Measurements from ENCODE around the gene FUBP3.

Gene FUBP3

DNA sequence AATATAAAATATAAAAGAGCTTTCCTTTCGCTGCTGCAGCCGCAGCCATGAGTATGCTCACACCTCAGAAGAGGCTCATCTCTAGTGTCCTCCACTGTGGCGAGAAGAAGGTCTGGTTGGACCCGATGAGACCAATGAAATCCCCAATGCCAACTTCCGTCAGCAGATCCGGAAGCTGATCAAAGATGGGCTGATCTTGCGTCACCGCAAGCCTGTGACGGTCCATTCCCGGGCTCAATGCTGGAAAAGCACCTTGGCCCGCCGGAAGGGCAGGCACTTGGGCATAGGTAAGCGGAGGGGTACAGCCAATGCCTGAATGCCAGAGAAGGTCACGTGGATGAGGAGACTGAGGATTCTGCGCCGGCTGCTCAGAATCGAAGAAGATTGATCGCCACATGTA lies 72.4 kb downstream of the FUBP3 start:
- H3K9ac ChIP-seq (ENCODE audit: low read depth, low read length, poor library complexity, severe bottlenecking), result no peak overlapping the region
- H3K79me2 ChIP-seq (ENCODE audit: insufficient read depth, low read length), result no peaks in the 10 kb centered on the region
- H3K4me2 ChIP-seq (ENCODE audit: low read depth, low read length, poor library complexity, severe bottlenecking), result no peak overlapping the region
- H3F3A ChIP-seq (ENCODE audit: low read depth), result no peaks in the 10 kb centered on the region
- no peak for TF ChIP-seq EZH2phosphoT487 (IDR thresholded peaks at IDR 0.05; ENCODE audit: borderline replicate concordance)
- TF ChIP-seq, protein P1, sequence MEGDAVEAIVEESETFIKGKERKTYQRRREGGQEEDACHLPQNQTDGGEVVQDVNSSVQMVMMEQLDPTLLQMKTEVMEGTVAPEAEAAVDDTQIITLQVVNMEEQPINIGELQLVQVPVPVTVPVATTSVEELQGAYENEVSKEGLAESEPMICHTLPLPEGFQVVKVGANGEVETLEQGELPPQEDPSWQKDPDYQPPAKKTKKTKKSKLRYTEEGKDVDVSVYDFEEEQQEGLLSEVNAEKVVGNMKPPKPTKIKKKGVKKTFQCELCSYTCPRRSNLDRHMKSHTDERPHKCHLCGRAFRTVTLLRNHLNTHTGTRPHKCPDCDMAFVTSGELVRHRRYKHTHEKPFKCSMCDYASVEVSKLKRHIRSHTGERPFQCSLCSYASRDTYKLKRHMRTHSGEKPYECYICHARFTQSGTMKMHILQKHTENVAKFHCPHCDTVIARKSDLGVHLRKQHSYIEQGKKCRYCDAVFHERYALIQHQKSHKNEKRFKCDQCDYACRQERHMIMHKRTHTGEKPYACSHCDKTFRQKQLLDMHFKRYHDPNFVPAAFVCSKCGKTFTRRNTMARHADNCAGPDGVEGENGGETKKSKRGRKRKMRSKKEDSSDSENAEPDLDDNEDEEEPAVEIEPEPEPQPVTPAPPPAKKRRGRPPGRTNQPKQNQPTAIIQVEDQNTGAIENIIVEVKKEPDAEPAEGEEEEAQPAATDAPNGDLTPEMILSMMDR (conservative IDR thresholded peaks at IDR 0.05; ENCODE audit: low read length), result no peak
- no peak overlapping the region for H3K4me3 ChIP-seq (ENCODE audit: low read length, poor library complexity, severe bottlenecking)
- H3K9me3 ChIP-seq (ENCODE audit: insufficient read depth, low read depth, low read length), result no peaks in the 10 kb centered on the region
- no peaks in the 10 kb centered on the region for H3K36me3 ChIP-seq (ENCODE audit: insufficient read depth, low read length)
- no peaks in the 10 kb centered on the region for H4K20me1 ChIP-seq (ENCODE audit: insufficient read depth, low read length, poor library complexity, severe bottlenecking)
- no peaks in the 10 kb centered on the region for H3K9me2 ChIP-seq (replicated peaks; ENCODE audit: low read depth, low read length)
- H3K4me1 ChIP-seq (ENCODE audit: insufficient read depth, low read length, poor library complexity, severe bottlenecking), result no peaks in the 10 kb centered on the region
- H3K27me3 ChIP-seq (ENCODE audit: insufficient read depth, low read length, poor library complexity, severe bottlenecking), result no peaks in the 10 kb centered on the region
- no peak overlapping the region for H2AFZ ChIP-seq (ENCODE audit: low read length)

DNA sequence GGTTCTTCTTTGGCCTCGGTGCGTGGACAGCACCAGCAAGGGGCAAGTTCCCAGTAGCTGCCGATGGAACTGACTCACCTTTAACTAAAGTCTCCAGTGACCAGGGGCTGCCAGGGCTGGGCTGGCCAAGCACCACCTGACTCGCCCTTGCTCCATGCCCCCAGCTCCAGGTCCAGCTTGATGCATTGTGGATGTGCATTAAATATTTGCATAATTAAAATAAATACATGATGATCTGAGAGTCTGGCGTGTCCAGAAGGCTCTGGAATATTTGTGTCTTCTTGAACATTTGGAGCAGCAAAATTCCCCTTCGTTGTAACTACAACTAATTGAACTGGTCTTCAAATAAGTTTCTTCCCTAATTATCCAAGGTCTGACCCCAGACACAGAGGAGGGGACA lies 75.5 kb downstream of the FUBP3 start:
- Histone ChIP-seq H3K4me3 (ENCODE audit: low read length, poor library complexity, severe bottlenecking) (no peak overlapping the region), H3K4me2 (ENCODE audit: low read depth, low read length, poor library complexity, severe bottlenecking) (no peak overlapping the region), H3F3A (ENCODE audit: low read depth) (no peaks in the 10 kb centered on the region), H2AFZ (ENCODE audit: low read length) (no peak overlapping the region), H4K20me1 (ENCODE audit: insufficient read depth, low read length, poor library complexity, severe bottlenecking) (no peaks in the 10 kb centered on the region), H3K79me2 (ENCODE audit: insufficient read depth, low read length) (no peaks in the 10 kb centered on the region), H3K36me3 (ENCODE audit: insufficient read depth, low read length) (no peaks in the 10 kb centered on the region), H3K9me2 (replicated peaks; ENCODE audit: low read depth, low read length) (no peaks in the 10 kb centered on the region), H3K9me3 (ENCODE audit: insufficient read depth, low read depth, low read length) (no peaks in the 10 kb centered on the region), H3K4me1 (ENCODE audit: insufficient read depth, low read length, poor library complexity, severe bottlenecking) (no peaks in the 10 kb centered on the region), H3K9ac (ENCODE audit: low read depth, low read length, poor library complexity, severe bottlenecking) (no peak overlapping the region), H3K27me3 (ENCODE audit: insufficient read depth, low read length, poor library complexity, severe bottlenecking) (no peaks in the 10 kb centered on the region)
- no peak for TF ChIP-seq EZH2phosphoT487 (IDR thresholded peaks at IDR 0.05; ENCODE audit: borderline replicate concordance)
- TF ChIP-seq, protein P1 (conservative IDR thresholded peaks at IDR 0.05; ENCODE audit: low read length), result no peak

DNA sequence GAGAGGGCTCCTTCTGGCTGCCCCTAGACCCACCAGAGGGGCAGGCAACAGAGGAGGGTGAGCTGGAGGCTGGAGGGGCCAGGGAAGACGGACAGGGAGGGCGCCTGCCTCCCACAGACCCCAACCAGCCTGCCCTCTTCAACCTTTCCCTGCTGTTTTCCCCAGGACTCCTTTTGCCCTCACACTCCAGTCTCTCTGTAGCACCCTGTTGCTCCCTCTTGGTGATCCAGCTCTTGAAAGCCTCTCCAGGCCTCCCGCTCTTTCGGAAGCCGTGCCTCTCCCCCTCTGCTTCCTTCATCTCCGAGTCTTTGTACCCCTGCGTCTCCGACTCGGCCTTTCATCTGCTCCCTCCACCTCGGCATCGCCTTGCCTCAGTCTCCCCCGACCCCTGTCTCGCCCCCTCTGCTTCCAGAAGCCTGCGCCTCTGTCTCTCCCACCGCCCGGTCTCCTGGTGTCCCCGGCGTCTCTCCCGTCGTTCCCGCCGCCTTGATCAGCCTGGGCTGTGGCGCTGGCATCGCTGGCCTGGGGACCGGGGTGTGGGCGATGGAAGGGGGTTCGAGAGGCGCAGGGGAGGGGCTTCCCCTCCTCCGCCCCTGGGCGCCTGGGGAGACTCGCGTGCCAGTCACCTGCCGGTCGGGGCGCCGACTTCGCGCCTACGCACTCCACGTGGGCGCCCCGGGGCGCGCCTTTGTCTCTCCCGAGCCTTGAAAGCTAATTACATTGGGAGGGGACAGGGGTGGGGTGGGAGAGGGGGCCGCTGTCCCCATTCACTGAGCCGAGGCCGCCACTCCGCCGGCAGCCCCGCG lies 79.7 kb downstream of the FUBP3 start:
- Histone ChIP-seq H3K4me3 (ENCODE audit: low read length, poor library complexity, severe bottlenecking) (no peak overlapping the region), H3K4me1 (ENCODE audit: insufficient read depth, low read length, poor library complexity, severe bottlenecking) (no peaks in the 10 kb centered on the region), H2AFZ (ENCODE audit: low read length) (no peak overlapping the region), H4K20me1 (ENCODE audit: insufficient read depth, low read length, poor library complexity, severe bottlenecking) (no peaks in the 10 kb centered on the region), H3K9ac (ENCODE audit: low read depth, low read length, poor library complexity, severe bottlenecking) (no peak overlapping the region), H3K4me2 (ENCODE audit: low read depth, low read length, poor library complexity, severe bottlenecking) (no peak overlapping the region), H3K27me3 (ENCODE audit: insufficient read depth, low read length, poor library complexity, severe bottlenecking) (no peaks in the 10 kb centered on the region), H3K36me3 (ENCODE audit: insufficient read depth, low read length) (no peaks in the 10 kb centered on the region), H3K9me2 (replicated peaks; ENCODE audit: low read depth, low read length) (no peaks in the 10 kb centered on the region), H3K9me3 (ENCODE audit: insufficient read depth, low read depth, low read length) (no peaks in the 10 kb centered on the region), H3F3A (ENCODE audit: low read depth) (no peaks in the 10 kb centered on the region), H3K79me2 (ENCODE audit: insufficient read depth, low read length) (no peaks in the 10 kb centered on the region)
- TF ChIP-seq EZH2phosphoT487 (IDR thresholded peaks at IDR 0.05; ENCODE audit: borderline replicate concordance), result no peak
- TF ChIP-seq, protein P1 (conservative IDR thresholded peaks at IDR 0.05; ENCODE audit: low read length), result no peak
